ENCODE results near the gene TRIM14.

GRCh38 chr9:98087420-98088354, 31.3 kb downstream of the TRIM14 start:
- TF ChIP-seq ZNF274 (IDR thresholded peaks at IDR 0.05; ENCODE audit: insufficient read depth, insufficient read length): no peak
- TF ChIP-seq POLR2AphosphoS5 (IDR thresholded peaks at IDR 0.05; ENCODE audit: low read length): no peak
- no peak for TF ChIP-seq CTCF (IDR thresholded peaks at IDR 0.05 in 2 of 3, conservative IDR thresholded peaks at IDR 0.05 in 1 of 3; ENCODE audit: control insufficient read depth in 2 of 3, extremely low read depth in 1 of 3, insufficient read depth in 1 of 3, low read depth in 3 of 3, low read length in 3 of 3)
- no peak for TF ChIP-seq REST (IDR thresholded peaks at IDR 0.05; ENCODE audit: low read depth, low read length)
- TF ChIP-seq CREB1 (IDR thresholded peaks at IDR 0.05; ENCODE audit: low read depth): no peak
- TF ChIP-seq POU2F2 (IDR thresholded peaks at IDR 0.05; ENCODE audit: borderline replicate concordance, low read depth, low read length): no peak
- no peak for TF ChIP-seq GABPA (IDR thresholded peaks at IDR 0.05; ENCODE audit: low read depth)
- no peak for TF ChIP-seq CHD2 (IDR thresholded peaks at IDR 0.05; ENCODE audit: borderline replicate concordance, low read depth, low read length)
- TF ChIP-seq POLR2AphosphoS2 (IDR thresholded peaks at IDR 0.05; ENCODE audit: low read depth, low read length): no peak
- TF ChIP-seq IKZF2 (IDR thresholded peaks at IDR 0.05): no peak
- TF ChIP-seq SMC3 (IDR thresholded peaks at IDR 0.05; ENCODE audit: borderline replicate concordance, low read length): no peak
